Thymus (tissue), 11 donors: Measurements from ENCODE around the gene PNN. TPM values are rescaled to one million over a fixed set of nuclear protein-coding genes. Genes with fewer than 3 reads are reported as not detected.
"Not testable (repeated sequence)": the region's sequence is repeated elsewhere in the genome, so short reads cannot be mapped to it uniquely, and the experiment has no call there.

ENCODE experiments used
- DNase-seq, 9 donors: peaks; one replicate each; pipeline ENCODE4 v3.0.0-alpha.2; 2013; ENCODE audit warnings: low spot score in 9 of 9, low read depth in 6 of 9, missing footprints in 1 of 9
- H3K27ac ChIP-seq, 2 donors: one replicate each; pipeline ENCODE4 v1.5.1; 2013; ENCODE audit warnings: control low read depth in 1 of 2, low read depth in 1 of 2, low read length in 1 of 2, mild to moderate bottlenecking in 1 of 2, moderate library complexity in 1 of 2
- H3K27me3 ChIP-seq, 2 donors: one replicate each; pipeline ENCODE4 v1.5.1; 2013; ENCODE audit warnings: low read length in 1 of 2; ENCODE audit not compliant: control insufficient read depth in 2 of 2, insufficient read depth in 1 of 2
- H3K36me3 ChIP-seq, 2 donors: one replicate each; pipeline ENCODE4 v1.5.1; 2013; ENCODE audit warnings: low read length in 1 of 2, mild to moderate bottlenecking in 1 of 2, moderate library complexity in 1 of 2; ENCODE audit not compliant: control insufficient read depth in 2 of 2, insufficient read depth in 2 of 2
- H3K4me1 ChIP-seq, 2 donors: one replicate each; pipeline ENCODE4 v1.5.1; 2013; ENCODE audit warnings: low read length in 2 of 2; ENCODE audit not compliant: control insufficient read depth in 2 of 2, insufficient read depth in 2 of 2
- H3K4me3 ChIP-seq, 2 donors: one replicate each; pipeline ENCODE4 v1.5.1; 2013; ENCODE audit warnings: low read length in 2 of 2, control low read depth in 1 of 2, mild to moderate bottlenecking in 1 of 2
- H3K9me3 ChIP-seq, 2 donors: one replicate each; pipeline ENCODE4 v1.5.1; 2013; ENCODE audit warnings: low read length in 1 of 2, mild to moderate bottlenecking in 1 of 2; ENCODE audit not compliant: control insufficient read depth in 2 of 2, insufficient read depth in 1 of 2
- WGBS: extraction: QIAGEN DNeasy Blood & Tissue Kit; methylation state at CpG from one replicate; pipeline ENCODE4 v1.1.7; 2013; 5-methylcytosine and 5-hydroxymethylcytosine counted together
- polyA plus RNA-seq: library from polyadenylated mRNA; stranded (reverse); fragments of 200-250 nt; gene quantifications from one replicate; pipeline ENCODE4 v1.2.3, GENCODE V29; 2013
- total RNA-seq: library from RNA; stranded (reverse); fragments of 120-200 nt; gene quantifications from one replicate; pipeline ENCODE4 v1.2.4, GENCODE V29; 2013
- donor health status: healthy.

The PNN gene
- total and polyA plus RNA-seq, 2 donors: 45.2 to 68.3 TPM

DNA sequence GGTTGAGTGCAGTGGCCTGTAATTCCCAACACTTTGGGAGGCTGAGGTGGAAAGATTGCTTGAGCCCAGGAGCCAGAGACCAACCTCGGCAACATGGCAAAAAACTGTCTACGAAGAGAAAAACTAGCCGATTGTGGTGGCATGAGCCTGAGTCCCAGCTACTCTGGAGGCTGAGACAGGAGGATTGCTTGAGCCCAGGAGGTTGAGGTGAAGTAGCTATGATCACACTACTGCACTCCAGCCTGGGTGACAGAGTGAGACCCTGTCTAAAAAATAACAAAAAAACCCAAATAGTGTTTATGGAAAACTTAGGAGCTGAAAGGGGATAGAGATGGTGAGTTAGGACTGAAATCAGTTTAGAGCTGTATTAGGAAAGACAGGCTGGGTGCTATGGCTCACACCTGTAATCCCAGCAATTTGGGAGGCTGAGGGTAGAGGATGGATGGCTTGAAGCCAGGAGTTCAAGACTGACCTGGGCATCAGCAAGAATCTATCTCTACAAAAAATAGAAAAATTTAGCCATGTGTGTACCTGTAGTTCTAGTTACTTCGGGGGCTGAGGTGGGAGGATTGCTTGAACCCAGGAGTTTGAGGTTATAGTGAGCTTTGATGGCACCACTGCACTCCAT lies 9.7 kb downstream of the PNN start:
- H3K27ac ChIP-seq: no peak overlapping the region
- peaks cover 27 to 44% of the 10 kb centered on the region in 2 donors for H3K36me3 ChIP-seq
- no peak overlapping the region for H3K4me3 ChIP-seq
- no peaks in the 10 kb centered on the region for H3K4me1 ChIP-seq
- no peaks in the 10 kb centered on the region for H3K27me3 ChIP-seq
- no peak for DNase-seq
- H3K9me3 ChIP-seq: no peaks in the 10 kb centered on the region
- WGBS: 96% methylated on average over 4 of the region's 4 CpGs

GRCh38 chr14:39185256-39186049 lies 10.4 kb downstream of the PNN start:
- Histone ChIP-seq H3K27me3 (no peaks in the 10 kb centered on the region), H3K4me1 (no peaks in the 10 kb centered on the region), H3K4me3 (no peak overlapping the region), H3K27ac (no peak overlapping the region), H3K9me3 (no peaks in the 10 kb centered on the region), H3K36me3 (peaks cover 26 to 42% of the 10 kb centered on the region in 2 donors)
- WGBS: 99% methylated on average over 5 of the region's 5 CpGs
- no peak for DNase-seq

DNA sequence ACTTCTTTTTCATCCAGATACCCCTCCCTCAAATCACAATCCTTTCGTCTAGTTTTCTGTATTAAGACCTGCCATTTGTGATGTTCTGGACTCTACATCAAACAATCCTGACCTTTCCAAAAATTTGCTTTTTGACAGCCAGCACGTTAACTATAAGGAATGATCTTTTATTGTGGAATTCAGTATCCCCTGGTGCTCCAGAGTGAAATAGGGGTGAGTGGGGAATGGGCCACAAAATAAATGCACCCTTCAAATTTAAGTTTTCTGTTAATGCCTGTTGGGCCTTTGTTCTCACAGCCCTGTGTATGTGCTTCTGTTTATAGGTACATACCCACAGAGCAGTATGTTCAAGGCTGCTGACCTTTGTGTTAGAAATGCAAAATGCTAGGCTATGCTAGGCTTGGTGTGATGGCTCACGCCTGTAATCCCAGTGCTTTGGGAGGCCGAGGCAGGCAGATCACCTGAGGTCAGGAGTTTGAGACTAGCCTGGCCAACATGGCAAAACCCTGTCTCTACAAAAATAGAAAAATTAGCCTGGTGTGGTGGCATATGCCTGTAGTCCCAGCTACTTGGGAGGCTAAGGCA lies 12.0 kb downstream of the PNN start:
- H3K27ac ChIP-seq: no peak overlapping the region
- no peaks in the 10 kb centered on the region for H3K9me3 ChIP-seq
- no peak overlapping the region for H3K4me3 ChIP-seq
- WGBS: 98% methylated on average over 4 of the region's 4 CpGs
- no peak for DNase-seq
- H3K27me3 ChIP-seq: no peaks in the 10 kb centered on the region
- H3K36me3 ChIP-seq: peaks cover 14 to 28% of the 10 kb centered on the region in 2 donors
- H3K4me1 ChIP-seq: no peaks in the 10 kb centered on the region

- Histone ChIP-seq H3K4me1 (no peaks in the 10 kb centered on the region), H3K4me3 (no peak overlapping the region), H3K9me3 (peaks cover 0 to 4% of the 10 kb centered on the region in 2 donors), H3K36me3 (no peaks in the 10 kb centered on the region), H3K27ac (no peak overlapping the region), H3K27me3 (no peaks in the 10 kb centered on the region)
- 94% methylated on average over 5 of the region's 5 CpGs for WGBS
- no peak for DNase-seq
These were observed 28.9 kb downstream of the PNN start for GRCh38 chr14:39203659-39204606.

GRCh38 chr14:39207430-39207829 lies 32.4 kb downstream of the PNN start:
- not testable (repeated sequence) for H3K27me3 ChIP-seq, H3K4me3 ChIP-seq, H3K36me3 ChIP-seq, H3K27ac ChIP-seq, DNase-seq, H3K9me3 ChIP-seq, H3K4me1 ChIP-seq
- WGBS: 97% methylated on average over 2 of the region's 2 CpGs

- H3K4me1 ChIP-seq: no peaks in the 10 kb centered on the region
- H3K9me3 ChIP-seq: no peaks in the 10 kb centered on the region
- WGBS: 96% methylated on average over 15 of the region's 15 CpGs
- no peaks in the 10 kb centered on the region for H3K27me3 ChIP-seq
- no peak overlapping the region for H3K4me3 ChIP-seq
- no peaks in the 10 kb centered on the region for H3K36me3 ChIP-seq
- DNase-seq: no peak
- H3K27ac ChIP-seq: no peak overlapping the region
These were observed 36.2 kb downstream of the PNN start for GRCh38 chr14:39211109-39211741.

GRCh38 chr14:39212034-39212433 lies 37.0 kb downstream of the PNN start:
- Histone ChIP-seq H3K36me3 (no peaks in the 10 kb centered on the region), H3K27me3 (no peaks in the 10 kb centered on the region), H3K27ac (no peak overlapping the region), H3K9me3 (no peaks in the 10 kb centered on the region), H3K4me1 (no peaks in the 10 kb centered on the region), H3K4me3 (no peak overlapping the region)
- no peak for DNase-seq
- WGBS: 91% methylated on average over 3 of the region's 3 CpGs

- no peaks in the 10 kb centered on the region for H3K27me3 ChIP-seq
- DNase-seq: no peak
- H3K27ac ChIP-seq: no peak overlapping the region
- no peaks in the 10 kb centered on the region for H3K36me3 ChIP-seq
- H3K4me1 ChIP-seq: no peaks in the 10 kb centered on the region
- no peaks in the 10 kb centered on the region for H3K9me3 ChIP-seq
- no peak overlapping the region for H3K4me3 ChIP-seq
- WGBS: 100% methylated on average over 1 of the region's 1 CpG
These were observed 37.6 kb downstream of the PNN start for GRCh38 chr14:39212693-39213092.
